HG03469 (cell line): ENCODE measurements around the gene RBM47.

ENCODE experiments used
- ATAC-seq: cut with Tn5 transposase; IDR thresholded peaks from one replicate; pipeline ENCODE4 v1.9.1; 2021; ENCODE audit warnings: mild to moderate bottlenecking, moderate library complexity, moderate number of reproducible peaks; ENCODE audit not compliant: unreplicated experiment

The RBM47 gene

DNA sequence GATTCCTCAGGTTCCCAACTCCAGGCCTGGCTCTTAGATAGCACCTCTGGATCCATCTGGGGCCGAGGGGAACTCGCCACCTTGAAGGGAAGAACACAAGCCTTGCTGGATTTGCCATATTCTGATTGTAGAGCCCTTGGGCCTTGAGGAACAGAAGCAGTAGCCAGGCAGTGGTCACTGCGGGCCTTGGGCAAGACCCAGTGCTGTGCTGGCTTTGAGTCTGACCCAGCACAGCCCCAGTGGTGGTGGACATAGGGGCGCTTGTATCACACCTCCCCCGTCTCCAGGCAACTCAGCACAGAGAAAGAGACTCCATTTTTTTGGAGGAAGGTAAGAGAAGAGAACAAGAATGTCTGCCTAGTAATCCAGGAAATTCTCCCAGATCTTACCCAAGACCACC lies 249.0 kb downstream of the RBM47 start:
- ATAC-seq: no peak

DNA sequence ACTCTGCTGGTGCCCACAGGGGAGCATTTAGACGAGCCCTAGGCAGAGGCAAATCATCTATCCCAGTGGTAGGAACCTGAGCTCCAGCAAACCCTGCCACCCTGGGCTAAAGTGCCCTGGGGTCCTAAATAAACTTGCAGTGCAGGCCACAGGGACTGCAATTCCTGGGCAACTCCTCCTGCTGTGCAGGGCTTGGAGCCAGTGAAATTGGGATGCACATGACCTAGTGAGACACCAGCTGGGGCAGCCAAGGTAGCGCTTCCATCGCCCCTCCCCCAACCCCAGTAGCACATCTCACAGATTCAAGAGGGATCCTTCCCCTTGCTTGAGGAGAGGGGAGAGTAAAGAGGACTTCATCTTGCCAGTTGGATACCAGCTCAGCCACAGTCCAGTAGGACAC lies 250.4 kb downstream of the RBM47 start:
- ATAC-seq: no peak

DNA sequence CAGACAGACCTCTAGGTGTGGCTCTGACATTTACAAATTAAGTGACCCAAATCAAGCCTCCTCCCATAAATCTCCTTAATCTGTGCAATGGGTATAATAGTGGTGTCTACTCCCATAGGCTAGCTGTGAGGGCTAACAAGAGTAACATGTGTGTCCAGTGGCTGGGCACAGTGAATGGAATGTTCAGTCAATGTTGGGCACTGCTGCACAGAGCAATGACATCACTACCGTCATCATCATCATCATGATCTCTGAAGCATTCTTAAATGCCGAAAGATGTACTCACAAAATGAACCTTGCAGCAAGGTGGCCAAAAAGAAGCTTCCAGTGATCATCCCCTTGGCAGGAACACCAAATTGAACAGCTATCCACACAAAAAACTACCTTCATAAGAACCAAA lies 251.0 kb downstream of the RBM47 start:
- ATAC-seq: no peak

DNA sequence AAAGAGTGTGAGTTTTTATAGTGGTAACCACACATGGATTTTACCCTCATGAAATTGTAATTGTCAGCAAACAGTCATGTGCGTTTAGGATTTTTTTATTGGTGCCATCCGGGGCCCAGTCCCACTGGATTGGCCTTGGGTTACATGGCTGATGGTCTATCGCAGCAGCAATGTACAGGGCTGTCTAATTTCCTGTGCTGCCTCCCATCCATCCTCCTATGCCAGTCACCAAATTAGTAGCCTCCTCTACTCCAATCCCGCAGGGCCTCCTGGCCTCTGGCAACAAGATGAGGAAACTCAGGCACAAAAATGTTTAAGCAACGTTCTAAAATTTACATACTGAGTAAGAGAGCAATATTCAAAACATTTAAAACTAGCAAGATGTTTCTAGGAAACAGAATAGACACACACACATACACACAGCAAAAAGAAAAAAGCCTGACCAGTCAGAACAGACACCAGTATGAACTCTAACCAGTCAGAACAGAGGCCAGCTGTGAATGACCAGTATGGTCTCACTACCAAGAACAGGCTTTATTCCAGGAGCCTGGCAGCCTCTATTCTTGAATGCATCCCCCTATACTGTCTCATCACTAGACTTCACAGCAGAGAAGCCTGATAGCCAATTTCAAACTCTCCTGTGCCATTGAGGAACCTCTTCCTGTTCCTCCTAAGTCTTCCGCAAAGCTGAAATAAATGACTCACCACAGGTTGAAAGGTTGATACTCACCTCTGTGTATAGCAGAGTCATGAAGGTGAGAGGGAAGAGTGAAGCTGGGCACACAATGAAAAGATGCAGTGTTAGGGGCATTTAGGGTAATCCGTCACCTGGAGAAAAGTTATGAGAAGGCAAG lies 251.9 kb downstream of the RBM47 start:
- ATAC-seq: no peak

DNA sequence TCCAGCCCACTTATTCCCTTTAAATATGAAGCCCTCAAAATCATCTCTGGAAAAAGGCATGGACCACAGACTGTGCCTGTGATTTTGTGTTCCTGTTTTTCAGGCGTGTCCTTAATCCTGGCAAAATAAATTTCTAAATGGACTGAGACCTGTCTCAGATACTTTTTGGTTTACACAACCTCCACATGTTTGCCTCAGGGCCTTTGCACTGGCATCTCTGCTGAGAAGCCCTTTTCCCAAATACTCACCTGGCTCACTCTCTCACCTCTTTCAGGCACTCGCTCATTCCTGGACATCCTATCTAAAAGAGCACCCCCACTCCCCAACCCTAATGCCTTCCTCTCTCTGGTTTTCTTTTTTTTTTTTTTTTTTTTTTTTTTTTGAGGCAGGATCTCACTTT lies 254.0 kb downstream of the RBM47 start:
- ATAC-seq: no peak

DNA sequence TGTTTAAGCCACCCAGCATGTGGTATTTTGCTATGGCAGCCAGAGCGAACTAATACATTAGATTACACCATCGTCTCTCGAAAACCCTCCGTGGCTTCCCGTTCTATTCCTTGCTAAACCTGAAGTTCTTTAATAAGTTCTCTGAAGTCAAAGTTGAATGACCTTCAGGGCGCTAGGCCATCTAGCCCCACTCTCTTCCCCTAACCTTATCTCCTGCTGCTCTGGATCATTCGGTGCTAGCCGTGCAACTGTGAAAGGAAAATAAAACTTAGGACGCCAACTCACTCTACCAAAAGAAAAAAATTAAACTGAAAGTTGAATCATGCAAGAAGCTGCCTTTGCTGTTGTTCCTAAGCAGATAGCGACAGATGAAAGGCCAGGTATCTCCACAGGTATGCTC lies 254.6 kb downstream of the RBM47 start:
- ATAC-seq: no peak

DNA sequence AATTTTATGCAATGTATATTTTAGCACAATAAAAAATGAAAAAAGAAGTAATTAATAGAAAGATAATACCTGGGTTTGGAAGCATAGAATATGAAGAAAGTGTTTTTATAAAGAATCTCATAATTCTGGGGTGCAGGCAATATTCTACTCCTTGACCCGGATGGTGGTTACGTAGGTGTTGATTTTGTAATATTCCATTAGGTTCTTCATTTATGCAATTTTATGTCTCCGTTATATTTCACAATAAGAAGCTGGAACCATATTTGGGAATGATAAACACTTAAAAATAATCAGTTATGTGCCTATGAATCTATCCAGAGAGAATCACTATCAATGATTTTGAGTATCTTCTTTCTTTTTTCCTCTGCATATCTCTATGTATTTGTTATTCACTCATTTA lies 256.0 kb downstream of the RBM47 start:
- no peak for ATAC-seq
